ENCODE data around the gene PACS1. TPM values are rescaled to one million over a fixed set of nuclear protein-coding genes. Genes with fewer than 3 reads are reported as not detected.
A peak's percentile ranks its signal among the peaks of the same experiment; 100 is the strongest.

PACS1 gene
- polyA plus RNA-seq, 3 donors: 8.1 to 36.8 (median 12.4) TPM

DNA sequence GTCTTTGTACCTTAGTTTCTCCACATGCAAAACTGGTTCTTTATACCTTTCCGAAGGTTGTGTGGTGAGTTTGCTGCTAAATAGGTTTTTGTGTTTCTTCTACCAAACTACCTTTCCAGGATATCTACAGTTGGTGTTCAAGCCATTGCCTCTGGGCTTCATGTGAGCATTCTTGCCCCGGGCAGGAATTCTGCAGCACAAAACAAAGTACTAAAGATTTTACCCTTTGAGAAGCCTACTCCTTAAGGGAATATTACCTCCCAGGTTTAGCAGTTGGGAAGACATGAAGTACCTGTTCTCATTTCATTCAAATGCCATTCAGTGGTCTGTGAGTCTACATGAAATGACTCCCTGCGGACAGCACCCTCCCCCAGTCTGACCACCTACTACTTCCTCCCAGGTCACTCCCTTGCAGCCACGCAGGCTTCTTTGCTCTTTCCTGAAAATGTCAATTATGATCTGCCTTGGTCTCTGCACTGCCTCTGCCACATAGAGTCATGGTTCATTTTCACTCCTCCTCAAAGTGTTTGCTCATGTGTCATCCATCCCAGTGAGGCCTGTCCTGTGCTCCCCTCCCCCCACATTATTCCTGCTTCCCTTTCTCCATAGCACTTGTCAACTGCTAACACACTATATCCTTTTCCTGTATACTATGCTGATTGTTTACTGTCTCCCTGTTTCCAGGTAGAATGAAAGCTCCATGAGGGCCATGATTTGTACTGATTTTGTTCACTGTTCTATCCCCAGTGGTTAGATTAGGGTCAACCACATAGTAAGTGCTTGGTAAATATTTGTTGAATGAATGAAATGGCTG, 36.9 kb downstream of the PACS1 start:
- Mint-ChIP-seq H3K4me3 (no peak overlapping the region), H3K9me3 (no peaks in the 10 kb centered on the region), H3K27me3 (ENCODE audit: low read depth in 3 of 3) (peaks cover 0 to 6% (median 2%) of the 10 kb centered on the region in 3 donors), H3K36me3 (peaks cover 4 to 29% of the 10 kb centered on the region in 2 donors), H3K27ac (peak overlapping the region in 1 of 7 donors; percentile 51), H3K4me1 (peaks cover 38% of the 10 kb centered on the region)
- intact Hi-C loops (cut with micrococcal nuclease): no loop called here
- H3K4me3 ChIP-seq (replicated peaks in 1 of 3; ENCODE audit: low read depth in 2 of 3, low read length in 3 of 3): no peak overlapping the region
- peaks cover 24 to 26% of the 10 kb centered on the region in 2 donors for H3K4me1 ChIP-seq (ENCODE audit: control insufficient read depth in 1 of 2, insufficient read depth in 2 of 2, low read length in 2 of 2)
- H3K27me3 ChIP-seq (ENCODE audit: control insufficient read depth in 2 of 2, insufficient read depth in 2 of 2, low read length in 2 of 2): no peaks in the 10 kb centered on the region
- peaks cover 47% of the 10 kb centered on the region for H4K20me1 ChIP-seq (ENCODE audit: insufficient read depth, low read length)
- WGBS (ENCODE audit: insufficient coverage): 21% methylated on average over 2 of the region's 4 CpGs
- no peak overlapping the region for H3K4me2 ChIP-seq (replicated peaks; ENCODE audit: extremely low read depth, low read length, poor library complexity, severe bottlenecking)
- peaks cover 48% of the 10 kb centered on the region for H3K79me2 ChIP-seq (ENCODE audit: insufficient read depth, low read length)
- H2AFZ ChIP-seq (ENCODE audit: insufficient read depth, low read depth, low read length, poor library complexity, severe bottlenecking): no peak overlapping the region
- H3K27ac ChIP-seq (ENCODE audit: low read depth in 1 of 2, low read length in 2 of 2): no peak overlapping the region
- H3K9me3 ChIP-seq (replicated peaks in 1 of 2; ENCODE audit: control insufficient read depth in 1 of 2, insufficient read depth in 1 of 2, low read length in 2 of 2): no peaks in the 10 kb centered on the region
- H3K9ac ChIP-seq (ENCODE audit: insufficient read depth, low read length, poor library complexity, severe bottlenecking): no peak overlapping the region
- TF ChIP-seq, protein P1, sequence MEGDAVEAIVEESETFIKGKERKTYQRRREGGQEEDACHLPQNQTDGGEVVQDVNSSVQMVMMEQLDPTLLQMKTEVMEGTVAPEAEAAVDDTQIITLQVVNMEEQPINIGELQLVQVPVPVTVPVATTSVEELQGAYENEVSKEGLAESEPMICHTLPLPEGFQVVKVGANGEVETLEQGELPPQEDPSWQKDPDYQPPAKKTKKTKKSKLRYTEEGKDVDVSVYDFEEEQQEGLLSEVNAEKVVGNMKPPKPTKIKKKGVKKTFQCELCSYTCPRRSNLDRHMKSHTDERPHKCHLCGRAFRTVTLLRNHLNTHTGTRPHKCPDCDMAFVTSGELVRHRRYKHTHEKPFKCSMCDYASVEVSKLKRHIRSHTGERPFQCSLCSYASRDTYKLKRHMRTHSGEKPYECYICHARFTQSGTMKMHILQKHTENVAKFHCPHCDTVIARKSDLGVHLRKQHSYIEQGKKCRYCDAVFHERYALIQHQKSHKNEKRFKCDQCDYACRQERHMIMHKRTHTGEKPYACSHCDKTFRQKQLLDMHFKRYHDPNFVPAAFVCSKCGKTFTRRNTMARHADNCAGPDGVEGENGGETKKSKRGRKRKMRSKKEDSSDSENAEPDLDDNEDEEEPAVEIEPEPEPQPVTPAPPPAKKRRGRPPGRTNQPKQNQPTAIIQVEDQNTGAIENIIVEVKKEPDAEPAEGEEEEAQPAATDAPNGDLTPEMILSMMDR (IDR thresholded peaks at IDR 0.05): no peak
- DNase-seq: no peak
- no peaks in the 10 kb centered on the region for H3K36me3 ChIP-seq (replicated peaks in 1 of 2; ENCODE audit: control insufficient read depth in 1 of 2, insufficient read depth in 2 of 2, low read length in 2 of 2)

- no peak for DNase-seq
- H3K9ac ChIP-seq (ENCODE audit: insufficient read depth, low read length, poor library complexity, severe bottlenecking): no peak overlapping the region
- peaks cover 33 to 35% of the 10 kb centered on the region in 2 donors for H3K4me1 ChIP-seq (ENCODE audit: control insufficient read depth in 1 of 2, insufficient read depth in 2 of 2, low read length in 2 of 2)
- no peak overlapping the region for H3K4me2 ChIP-seq (replicated peaks; ENCODE audit: extremely low read depth, low read length, poor library complexity, severe bottlenecking)
- no CpG with 5 or more reads among the region's 3 CpGs for WGBS (ENCODE audit: insufficient coverage)
- TF ChIP-seq, protein P1 (IDR thresholded peaks at IDR 0.05): no peak
- Mint-ChIP-seq H3K4me3 (no peak overlapping the region), H3K9me3 (no peaks in the 10 kb centered on the region), H3K27me3 (ENCODE audit: low read depth in 3 of 3) (peaks cover 0 to 6% (median 3%) of the 10 kb centered on the region in 3 donors), H3K4me1 (peaks cover 46% of the 10 kb centered on the region), H3K36me3 (peaks cover 4 to 31% of the 10 kb centered on the region in 2 donors), H3K27ac (peak overlapping the region in 1 of 7 donors; percentile 51)
- peaks cover 41% of the 10 kb centered on the region for H3K79me2 ChIP-seq (ENCODE audit: insufficient read depth, low read length)
- H2AFZ ChIP-seq (ENCODE audit: insufficient read depth, low read depth, low read length, poor library complexity, severe bottlenecking): no peak overlapping the region
- intact Hi-C loops (cut with micrococcal nuclease): no loop called here
- H3K27me3 ChIP-seq (ENCODE audit: control insufficient read depth in 2 of 2, insufficient read depth in 2 of 2, low read length in 2 of 2): no peaks in the 10 kb centered on the region
- peaks cover 52% of the 10 kb centered on the region for H4K20me1 ChIP-seq (ENCODE audit: insufficient read depth, low read length)
- H3K27ac ChIP-seq (ENCODE audit: low read depth in 1 of 2, low read length in 2 of 2): no peak overlapping the region
- H3K9me3 ChIP-seq (replicated peaks in 1 of 2; ENCODE audit: control insufficient read depth in 1 of 2, insufficient read depth in 1 of 2, low read length in 2 of 2): no peaks in the 10 kb centered on the region
- no peak overlapping the region for H3K4me3 ChIP-seq (replicated peaks in 1 of 3; ENCODE audit: low read depth in 2 of 3, low read length in 3 of 3)
- H3K36me3 ChIP-seq (replicated peaks in 1 of 2; ENCODE audit: control insufficient read depth in 1 of 2, insufficient read depth in 2 of 2, low read length in 2 of 2): no peaks in the 10 kb centered on the region
Observed at GRCh38 chr11:66107600-66108510, 37.8 kb downstream of the PACS1 start.
